NOMO-1 treated with dmso at 0.1 percent for 144 hours (cell line): ENCODE data around the gene KMT2B.

Source experiments
- DNase-seq: peaks from one replicate; lab custom pipeline; 2025; ENCODE audit not compliant: unreplicated experiment; lab: John Stamatoyannopoulos, UW

The KMT2B gene

GRCh38 chr19:35725216-35725861 is 7.5 kb downstream of the KMT2B start:
- DNase-seq: no peak

DNA sequence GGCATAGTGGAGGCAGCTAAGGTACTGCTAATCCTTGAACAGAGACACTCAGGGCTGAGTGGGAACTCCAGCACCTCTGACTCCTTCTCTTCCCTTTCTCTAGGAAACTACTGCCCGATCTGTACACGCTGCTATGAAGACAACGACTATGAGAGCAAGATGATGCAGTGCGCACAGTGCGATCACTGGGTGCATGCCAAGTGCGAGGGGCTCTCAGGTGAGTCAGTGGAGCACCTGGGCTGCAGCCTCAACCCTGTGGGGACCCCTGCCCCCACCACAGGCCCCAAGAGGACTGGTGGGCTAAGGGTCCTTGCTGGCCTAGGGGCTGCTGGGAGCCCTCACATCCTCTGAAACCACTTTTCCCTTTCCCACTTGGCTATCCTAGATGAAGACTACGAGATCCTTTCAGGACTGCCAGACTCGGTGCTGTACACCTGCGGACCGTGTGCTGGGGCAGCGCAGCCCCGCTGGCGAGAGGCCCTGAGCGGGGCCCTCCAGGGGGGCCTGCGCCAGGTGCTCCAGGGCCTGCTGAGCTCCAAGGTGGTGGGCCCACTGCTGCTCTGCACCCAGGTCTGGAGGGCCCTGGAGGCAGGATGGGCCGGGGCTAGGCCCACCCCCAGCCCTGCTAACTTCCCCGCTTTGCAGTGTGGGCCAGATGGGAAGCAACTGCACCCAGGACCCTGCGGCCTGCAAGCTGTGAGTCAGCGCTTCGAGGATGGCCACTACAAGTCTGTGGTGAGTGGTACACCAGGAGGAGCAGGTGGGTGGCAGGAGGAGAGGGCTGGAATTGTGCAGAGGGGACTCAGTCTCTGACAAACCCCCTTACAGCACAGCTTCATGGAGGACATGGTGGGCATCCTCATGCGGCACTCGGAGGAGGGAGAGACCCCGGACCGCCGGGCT is 9.5 kb downstream of the KMT2B start:
- no peak for DNase-seq

DNA sequence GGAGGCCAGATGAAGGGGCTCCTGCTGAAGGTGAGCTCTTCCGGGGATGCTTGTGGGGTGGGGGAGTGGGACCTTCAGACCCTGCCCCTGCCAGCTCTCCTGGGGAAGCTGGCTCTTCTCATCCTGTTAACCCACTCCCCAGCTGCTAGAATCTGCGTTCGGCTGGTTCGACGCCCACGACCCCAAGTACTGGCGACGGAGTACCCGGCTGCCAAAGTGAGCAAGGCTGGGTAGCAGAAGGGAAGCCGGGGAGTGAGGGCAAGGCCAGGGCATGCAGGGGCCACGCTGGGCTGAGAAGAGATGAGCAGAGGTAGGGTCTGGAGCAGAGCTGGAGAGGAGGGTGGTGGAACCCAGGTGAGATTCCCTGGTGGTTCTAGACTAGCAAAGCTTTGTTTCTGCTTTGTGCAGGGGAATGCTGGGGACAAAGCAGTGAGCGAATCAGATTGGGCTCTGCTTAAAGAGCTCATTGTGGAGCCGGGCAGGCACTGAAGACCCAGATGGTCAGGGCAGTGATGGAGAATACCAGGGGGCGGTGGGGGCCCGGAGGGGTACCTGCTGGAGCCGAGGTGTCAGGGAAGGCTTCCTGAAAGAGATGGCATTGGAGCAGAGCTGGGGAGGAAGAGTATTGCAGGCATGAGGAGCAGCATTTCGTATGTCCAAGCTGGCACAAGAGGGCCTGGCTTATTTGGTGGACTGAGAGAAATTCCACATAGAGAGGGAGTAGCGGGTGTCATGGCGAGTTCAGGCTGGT is 10.3 kb downstream of the KMT2B start:
- DNase-seq: no peak

DNA sequence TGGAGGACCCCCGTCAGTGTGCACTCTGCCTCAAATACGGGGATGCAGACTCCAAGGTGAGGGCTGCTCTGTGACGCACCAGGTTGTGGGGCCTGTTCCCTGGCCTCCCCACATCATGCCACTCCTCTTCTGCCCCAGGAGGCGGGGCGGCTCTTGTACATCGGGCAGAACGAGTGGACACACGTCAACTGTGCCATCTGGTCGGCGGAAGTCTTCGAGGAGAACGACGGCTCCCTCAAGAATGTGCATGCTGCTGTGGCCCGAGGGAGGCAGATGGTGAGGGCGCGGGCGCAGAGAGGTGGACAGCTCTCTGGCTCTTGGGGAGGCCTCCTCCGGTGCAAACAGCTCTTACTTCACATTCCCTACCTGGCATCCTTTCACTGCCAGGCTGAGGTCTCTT is 11.2 kb downstream of the KMT2B start:
- no peak for DNase-seq

GRCh38 chr19:35729763-35730162 is 12.0 kb downstream of the KMT2B start:
- no peak for DNase-seq

GRCh38 chr19:35730326-35730725 is 12.5 kb downstream of the KMT2B start:
- no peak for DNase-seq

DNA sequence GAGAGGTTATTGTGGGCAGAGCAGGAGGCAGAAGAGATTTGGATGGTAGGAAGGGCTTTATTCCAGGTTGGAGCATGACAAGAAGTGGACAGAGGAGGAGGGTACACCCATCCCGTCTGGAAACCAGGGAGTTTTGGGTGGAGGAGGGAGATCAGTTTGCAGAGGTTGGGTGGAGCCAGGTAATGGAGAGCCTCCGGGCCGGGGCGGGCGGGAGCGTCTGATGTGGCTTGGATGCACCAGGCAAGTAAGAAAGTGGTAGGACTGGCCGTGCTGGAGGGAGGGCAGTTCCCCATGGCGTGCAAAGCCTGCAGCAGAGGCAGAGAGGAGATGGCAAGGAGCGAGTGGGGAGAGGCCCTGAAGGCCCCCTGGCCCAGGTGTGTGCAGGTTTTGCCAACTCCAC is 13.6 kb downstream of the KMT2B start:
- DNase-seq: no peak

DNA sequence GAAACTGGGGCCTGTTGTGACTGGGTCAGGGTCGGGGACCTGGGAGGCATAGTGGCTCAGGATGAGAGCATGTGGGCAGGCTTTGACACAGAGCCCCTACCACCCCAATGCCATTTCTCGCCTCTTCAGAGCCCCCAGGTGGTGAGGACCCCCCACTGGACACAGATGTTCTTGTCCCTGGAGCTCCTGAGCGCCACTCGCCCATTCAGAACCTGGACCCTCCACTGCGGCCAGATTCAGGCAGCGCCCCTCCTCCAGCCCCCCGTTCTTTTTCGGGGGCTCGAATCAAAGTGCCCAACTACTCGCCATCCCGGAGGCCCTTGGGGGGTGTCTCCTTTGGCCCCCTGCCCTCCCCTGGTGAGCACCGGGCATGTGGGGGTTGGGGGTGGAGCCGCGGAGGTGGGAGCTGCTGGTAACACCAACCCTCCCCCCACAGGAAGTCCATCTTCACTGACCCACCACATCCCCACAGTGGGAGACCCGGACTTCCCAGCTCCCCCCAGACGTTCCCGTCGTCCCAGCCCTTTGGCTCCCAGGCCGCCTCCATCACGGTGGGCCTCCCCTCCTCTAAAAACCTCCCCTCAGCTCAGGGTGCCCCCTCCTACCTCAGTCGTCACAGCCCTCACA is 14.1 kb downstream of the KMT2B start:
- no peak for DNase-seq

DNA sequence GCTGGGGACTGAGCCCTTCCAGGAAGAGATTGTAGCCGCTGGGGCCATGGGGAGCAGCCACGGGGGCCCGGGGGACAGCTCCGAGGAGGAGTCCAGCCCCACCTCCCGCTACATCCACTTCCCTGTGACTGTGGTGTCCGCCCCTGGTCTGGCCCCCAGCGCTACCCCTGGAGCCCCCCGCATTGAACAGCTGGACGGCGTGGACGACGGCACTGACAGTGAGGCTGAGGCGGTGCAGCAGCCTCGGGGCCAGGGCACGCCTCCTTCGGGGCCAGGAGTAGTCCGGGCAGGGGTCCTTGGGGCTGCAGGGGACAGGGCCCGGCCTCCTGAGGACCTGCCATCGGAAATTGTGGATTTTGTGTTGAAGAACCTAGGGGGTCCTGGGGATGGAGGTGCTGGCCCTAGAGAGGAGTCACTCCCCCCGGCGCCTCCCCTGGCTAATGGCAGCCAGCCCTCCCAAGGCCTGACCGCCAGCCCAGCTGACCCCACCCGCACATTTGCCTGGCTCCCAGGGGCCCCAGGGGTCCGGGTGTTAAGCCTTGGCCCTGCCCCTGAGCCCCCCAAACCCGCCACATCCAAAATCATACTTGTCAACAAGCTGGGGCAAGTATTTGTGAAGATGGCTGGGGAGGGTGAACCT is 14.9 kb downstream of the KMT2B start:
- no peak for DNase-seq

- DNase-seq: no peak
These were observed 15.7 kb downstream of the KMT2B start for GRCh38 chr19:35733180-35734125.

DNA sequence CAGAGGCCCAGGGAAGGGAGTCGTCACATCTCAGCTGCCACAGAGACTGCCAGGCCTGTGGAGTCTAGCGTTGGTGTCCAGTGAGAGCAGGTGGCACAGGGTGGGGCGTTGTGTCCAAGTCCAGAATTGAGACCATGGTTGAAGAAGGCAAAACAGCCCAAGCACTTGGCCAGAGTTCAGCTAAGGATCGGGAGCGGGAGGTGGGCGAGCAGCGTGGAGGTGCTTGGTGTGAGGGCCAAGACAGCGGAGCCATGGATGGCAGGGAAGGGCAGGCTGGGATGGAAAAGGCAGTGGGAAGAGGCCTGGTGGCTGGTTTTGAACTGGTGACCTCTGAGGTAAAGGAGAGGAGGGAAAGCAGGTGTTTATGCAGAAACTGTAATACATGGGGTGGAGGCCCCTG is 16.5 kb downstream of the KMT2B start:
- no peak for DNase-seq

- DNase-seq: no peak
These were observed 17.1 kb downstream of the KMT2B start for GRCh38 chr19:35734889-35735288.

GRCh38 chr19:35736913-35737886 is 19.4 kb downstream of the KMT2B start:
- DNase-seq: no peak

DNA sequence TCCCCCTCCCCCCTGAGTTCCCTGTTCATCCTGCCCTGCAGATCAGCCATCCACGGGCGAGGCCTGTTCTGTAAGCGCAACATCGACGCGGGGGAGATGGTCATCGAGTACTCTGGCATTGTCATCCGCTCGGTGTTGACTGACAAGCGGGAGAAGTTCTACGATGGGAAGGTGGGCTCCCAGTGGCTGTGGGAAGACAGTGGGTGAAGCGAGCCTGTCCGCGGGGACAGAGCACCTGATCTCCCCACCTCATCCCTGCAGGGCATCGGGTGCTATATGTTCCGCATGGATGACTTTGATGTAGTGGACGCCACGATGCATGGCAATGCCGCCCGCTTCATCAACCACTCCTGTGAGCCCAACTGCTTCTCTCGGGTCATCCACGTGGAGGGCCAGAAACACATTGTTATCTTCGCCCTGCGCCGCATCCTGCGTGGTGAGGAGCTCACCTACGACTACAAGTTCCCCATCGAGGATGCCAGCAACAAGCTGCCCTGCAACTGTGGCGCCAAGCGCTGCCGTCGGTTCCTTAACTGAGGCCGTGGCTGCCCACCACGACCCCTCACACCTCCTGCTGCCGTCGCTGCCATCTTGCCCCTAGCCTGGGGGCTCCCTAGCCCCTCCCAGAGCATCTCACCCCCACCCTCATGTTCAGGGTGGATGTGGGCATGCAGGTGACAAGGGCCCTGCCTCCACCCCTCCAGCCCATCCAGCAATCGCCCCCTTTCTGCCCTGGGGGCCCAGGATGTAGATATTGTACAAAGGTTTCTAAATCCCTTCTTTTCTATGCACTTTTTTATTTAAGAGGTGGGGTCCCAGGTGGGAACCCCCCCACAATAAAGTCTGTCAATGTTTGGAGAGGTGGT is 20.5 kb downstream of the KMT2B start:
- no peak for DNase-seq

DNA sequence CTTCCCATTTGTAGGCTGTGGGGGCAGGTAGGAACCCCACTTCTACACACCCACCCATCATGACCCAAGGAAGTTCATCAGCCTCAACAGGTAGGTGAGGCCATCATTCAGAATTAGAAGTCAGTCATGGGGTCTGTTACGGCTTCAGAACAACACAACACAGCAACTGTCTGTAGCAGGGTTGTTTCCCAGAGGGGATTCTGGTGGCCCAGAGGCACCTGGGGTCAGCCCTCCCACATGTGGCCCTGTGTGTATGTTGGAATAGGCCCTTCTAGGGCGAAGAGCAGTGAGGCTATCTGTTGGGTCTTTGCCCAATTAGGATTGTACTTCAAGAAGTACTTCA is 21.1 kb downstream of the KMT2B start:
- DNase-seq: no peak

GRCh38 chr19:35739275-35740107 is 21.7 kb downstream of the KMT2B start:
- DNase-seq: no peak

DNA sequence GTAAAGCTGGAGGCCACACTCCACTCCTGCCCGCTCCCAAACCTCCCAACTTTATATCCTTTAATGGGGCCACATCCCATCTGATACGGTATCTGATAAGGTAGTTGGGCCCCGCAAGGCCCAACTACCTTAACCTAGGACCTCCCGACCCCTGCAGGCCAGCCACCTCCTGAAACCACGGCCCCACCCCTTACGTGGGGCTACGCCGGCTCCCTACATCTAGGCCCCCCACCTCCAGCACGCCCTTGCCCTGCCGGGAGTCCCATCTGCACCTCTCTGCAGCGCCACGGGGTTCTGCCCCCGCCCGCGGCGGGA is 22.3 kb downstream of the KMT2B start:
- no peak for DNase-seq
